ENCODE results near the gene PRIM2.
"Not testable (repeated sequence)": the region's sequence is repeated elsewhere in the genome, so short reads cannot be mapped to it uniquely, and the experiment has no call there.

The PRIM2 gene

DNA sequence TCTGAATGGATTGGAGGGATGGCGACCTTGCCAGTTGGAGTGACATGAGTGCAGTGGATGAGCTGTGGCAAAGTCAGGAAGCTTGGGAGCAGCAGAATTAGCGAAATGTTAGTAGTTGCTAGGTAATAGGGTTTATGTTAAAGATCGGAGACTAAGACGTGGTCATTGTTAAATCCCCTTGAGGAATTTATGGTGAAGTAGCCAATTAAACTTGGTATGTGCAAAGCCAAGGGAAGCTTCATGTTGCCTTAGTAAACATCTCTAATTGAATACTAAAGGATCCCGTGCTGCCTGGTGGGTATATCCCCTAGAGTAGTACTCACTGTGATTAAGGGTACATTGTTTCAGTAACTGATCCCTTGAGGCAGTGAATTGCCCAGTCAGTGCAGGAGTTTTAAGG lies 106.0 kb downstream of the PRIM2 start:
- ChIA-PET POLR2A (no interaction called here), CTCF (no interaction called here)
- H3K4me3 ChIP-seq (ENCODE audit: low read depth, low read length): no peak overlapping the region
- TF ChIP-seq, protein P1, sequence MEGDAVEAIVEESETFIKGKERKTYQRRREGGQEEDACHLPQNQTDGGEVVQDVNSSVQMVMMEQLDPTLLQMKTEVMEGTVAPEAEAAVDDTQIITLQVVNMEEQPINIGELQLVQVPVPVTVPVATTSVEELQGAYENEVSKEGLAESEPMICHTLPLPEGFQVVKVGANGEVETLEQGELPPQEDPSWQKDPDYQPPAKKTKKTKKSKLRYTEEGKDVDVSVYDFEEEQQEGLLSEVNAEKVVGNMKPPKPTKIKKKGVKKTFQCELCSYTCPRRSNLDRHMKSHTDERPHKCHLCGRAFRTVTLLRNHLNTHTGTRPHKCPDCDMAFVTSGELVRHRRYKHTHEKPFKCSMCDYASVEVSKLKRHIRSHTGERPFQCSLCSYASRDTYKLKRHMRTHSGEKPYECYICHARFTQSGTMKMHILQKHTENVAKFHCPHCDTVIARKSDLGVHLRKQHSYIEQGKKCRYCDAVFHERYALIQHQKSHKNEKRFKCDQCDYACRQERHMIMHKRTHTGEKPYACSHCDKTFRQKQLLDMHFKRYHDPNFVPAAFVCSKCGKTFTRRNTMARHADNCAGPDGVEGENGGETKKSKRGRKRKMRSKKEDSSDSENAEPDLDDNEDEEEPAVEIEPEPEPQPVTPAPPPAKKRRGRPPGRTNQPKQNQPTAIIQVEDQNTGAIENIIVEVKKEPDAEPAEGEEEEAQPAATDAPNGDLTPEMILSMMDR (IDR thresholded peaks at IDR 0.05; ENCODE audit: insufficient read depth, low read length, missing control alignments): no peak
- no peak for DNase-seq (ENCODE audit: low read depth, low spot score)

DNA sequence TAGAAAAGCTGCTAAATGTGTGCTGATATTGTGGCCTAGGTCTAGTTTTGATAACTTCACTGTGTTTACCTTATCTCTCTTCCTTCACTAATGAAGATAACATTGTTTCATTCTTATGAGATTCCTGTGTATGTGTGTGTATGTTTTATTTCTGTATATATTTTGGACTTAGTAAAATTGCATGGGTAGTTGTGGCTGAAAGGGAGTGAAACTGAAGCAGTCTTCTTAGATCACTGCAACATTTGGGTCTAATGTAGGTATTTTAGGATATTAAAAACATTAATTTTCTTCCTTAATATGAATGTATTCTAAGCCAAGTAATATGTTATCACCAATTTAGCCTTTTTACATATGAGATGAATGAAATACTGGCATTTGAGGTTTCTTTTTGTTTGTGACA lies 114.3 kb downstream of the PRIM2 start:
- DNase-seq (ENCODE audit: low read depth, low spot score); POLR2A ChIA-PET; CTCF ChIA-PET; H3K4me3 ChIP-seq (ENCODE audit: low read depth, low read length): not testable (repeated sequence)

DNA sequence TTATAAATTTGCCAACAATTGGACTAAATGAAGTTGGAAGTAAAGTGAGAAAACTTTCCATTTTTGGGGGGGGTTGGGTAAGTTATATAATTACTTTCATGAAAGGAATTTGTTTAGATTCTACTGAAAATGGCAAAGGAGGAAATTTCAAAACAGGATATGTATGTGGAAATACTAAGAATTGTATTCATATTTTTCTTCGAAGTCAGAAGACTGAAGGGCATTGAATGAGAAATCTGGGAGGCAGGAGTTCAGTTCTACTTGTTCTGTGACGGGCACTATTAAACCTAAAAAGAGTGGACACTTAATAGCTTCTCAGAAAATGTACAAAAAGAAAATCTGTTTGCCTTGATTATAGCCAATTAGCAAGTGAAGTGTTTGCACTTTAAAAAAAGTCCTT lies 114.7 kb downstream of the PRIM2 start:
- POLR2A ChIA-PET: interaction anchor here (0.8 kb wide), 1 partner anchor 41 kb away, joined by 6 read pairs; no protein-coding TSS in a partner anchor
- DNase-seq (ENCODE audit: low read depth, low spot score): peak; percentile 47
- CTCF ChIA-PET: no interaction called here
- TF ChIP-seq, protein P1 (IDR thresholded peaks at IDR 0.05; ENCODE audit: insufficient read depth, low read length, missing control alignments): no peak
- H3K4me3 ChIP-seq (ENCODE audit: low read depth, low read length): no peak overlapping the region

DNA sequence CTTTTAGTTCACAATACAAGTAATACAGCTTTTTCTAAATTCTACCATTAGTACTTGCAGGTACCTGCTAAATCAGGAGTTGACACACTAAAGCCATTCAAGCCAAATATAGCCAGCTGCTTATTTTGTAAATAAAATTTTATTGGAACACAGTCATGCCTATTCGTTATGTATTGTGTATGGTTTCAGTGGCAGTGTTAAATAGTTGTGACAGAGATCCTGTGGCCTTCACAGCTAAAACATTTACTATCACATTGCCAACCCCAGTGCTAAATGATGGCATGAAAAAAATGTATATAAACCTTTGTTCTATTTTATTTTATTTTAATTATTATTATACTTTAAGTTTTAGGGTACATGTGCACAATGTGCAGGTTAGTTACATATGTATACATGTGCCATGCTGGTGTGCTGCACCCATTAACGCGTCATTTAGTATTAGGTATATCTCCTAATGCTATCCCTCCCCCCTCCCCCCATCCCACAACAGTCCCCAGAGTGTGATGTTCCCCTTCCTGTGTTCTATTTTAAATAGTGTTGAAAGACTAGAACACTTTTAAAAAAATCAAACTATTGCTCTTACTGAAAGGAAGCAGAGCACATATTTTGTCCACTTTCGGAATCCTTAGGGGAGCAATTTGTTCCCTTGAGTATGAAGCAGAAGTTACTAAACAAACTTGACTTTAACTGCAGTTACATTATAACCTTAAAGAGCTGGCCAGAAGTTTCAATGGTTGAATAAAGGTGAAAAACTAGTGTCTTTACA lies 115.7 kb downstream of the PRIM2 start:
- DNase-seq (ENCODE audit: low read depth, low spot score): no peak
- POLR2A ChIA-PET: interaction anchor here (0.8 kb wide), 1 partner anchor 40 kb away, joined by 6 read pairs; no protein-coding TSS in a partner anchor
- TF ChIP-seq, protein P1 (IDR thresholded peaks at IDR 0.05; ENCODE audit: insufficient read depth, low read length, missing control alignments): no peak
- CTCF ChIA-PET: no interaction called here
- H3K4me3 ChIP-seq (ENCODE audit: low read depth, low read length): no peak overlapping the region

DNA sequence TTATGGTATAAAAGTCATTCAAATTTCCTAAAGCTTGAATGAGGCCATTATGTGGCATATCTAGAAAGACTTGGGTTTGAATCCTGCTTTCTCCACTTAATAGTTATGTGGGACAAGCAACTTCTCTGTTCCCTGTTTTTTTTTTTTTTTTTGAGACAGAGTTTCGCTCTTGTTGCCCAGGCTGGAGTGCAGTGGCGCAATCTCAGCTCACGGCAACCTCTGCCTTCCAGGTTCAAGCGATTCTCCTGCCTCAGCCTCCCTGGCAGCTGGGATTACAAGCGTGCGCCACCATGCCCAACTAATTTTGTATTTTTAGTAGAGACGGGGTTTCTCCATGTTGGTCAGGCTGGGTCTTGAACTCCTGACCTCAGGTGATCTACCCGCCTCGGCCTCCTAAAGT lies 116.4 kb downstream of the PRIM2 start:
- H3K4me3 ChIP-seq (ENCODE audit: low read depth, low read length); CTCF ChIA-PET; DNase-seq (ENCODE audit: low read depth, low spot score); POLR2A ChIA-PET: not testable (repeated sequence)

DNA sequence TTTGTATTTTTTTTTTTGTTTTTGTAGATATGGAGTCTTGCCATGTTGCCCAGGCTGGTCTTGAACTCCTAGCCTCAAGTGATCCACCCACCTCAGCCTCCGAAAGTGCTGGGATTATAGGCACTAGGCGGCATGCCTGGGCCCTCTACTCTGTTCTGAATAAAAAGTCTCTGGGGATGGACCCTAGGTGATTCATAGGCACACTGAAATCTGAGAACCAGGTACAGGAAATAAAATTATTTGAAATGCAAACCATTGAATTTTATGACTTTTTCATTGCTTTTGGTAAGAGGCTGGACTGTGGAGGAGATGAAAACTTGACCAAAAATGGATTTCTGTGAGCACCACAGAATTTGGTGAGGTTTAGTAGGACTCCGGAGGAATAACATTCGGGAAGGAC lies 117.5 kb downstream of the PRIM2 start:
- TF ChIP-seq, protein P1 (IDR thresholded peaks at IDR 0.05; ENCODE audit: insufficient read depth, low read length, missing control alignments): no peak
- DNase-seq (ENCODE audit: low read depth, low spot score): no peak
- ChIA-PET CTCF (no interaction called here), POLR2A (no interaction called here)
- H3K4me3 ChIP-seq (ENCODE audit: low read depth, low read length): no peak overlapping the region

DNA sequence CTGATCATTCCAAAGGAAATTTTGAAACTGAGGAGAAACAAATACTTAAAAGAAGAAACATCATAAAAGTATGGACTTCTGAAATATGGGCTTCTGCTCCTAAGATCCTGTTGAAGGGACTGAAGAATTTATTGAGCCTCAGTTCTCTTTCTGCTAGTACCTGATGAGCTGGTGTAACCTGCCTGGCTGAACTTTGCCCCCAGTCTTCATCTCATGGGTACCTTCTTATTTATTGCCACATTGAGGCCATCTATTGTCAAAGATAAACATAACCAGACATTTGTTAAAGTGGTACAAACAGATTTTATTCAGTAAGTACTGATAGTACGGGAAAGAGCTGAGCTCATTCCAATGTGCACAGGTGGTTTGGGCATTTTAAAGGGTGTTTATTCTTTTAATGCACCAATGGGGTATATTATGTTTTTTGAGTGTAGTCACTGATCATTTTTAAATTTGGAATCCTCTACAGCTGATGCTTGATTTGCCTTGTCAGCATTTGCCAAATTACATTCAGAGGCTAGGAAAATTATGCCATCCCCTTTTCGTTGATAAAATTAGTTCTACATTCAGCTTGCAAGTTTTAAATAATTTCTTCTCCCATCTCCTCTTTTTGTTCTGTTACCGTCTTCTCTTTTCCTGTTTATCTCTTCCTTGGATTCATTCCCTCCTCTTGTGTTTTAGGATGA lies 118.2 kb downstream of the PRIM2 start:
- ChIA-PET CTCF (no interaction called here), POLR2A (no interaction called here)
- H3K4me3 ChIP-seq (ENCODE audit: low read depth, low read length): no peak overlapping the region
- DNase-seq (ENCODE audit: low read depth, low spot score): no peak
- TF ChIP-seq, protein P1 (IDR thresholded peaks at IDR 0.05; ENCODE audit: insufficient read depth, low read length, missing control alignments): no peak

DNA sequence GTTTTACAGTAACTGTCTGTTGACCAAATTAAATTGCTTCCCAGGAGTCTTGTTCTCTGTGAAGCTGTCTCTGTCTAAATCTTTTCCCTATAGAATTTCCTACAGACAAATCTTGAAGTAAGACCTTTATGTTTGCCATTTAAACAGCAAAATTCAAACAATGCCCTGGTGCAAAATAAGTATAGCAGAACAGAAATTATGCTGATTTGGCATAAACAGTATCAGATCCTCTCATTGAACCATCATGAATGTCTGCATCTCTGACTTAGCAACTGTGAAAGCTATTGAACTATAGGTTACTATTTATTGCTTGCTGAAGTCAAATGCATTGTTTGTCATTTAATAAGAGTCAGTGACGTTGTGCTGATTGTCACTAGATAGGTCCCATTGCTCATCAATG lies 123.3 kb downstream of the PRIM2 start:
- DNase-seq (ENCODE audit: low read depth, low spot score); POLR2A ChIA-PET; CTCF ChIA-PET; H3K4me3 ChIP-seq (ENCODE audit: low read depth, low read length): not testable (repeated sequence)

DNA sequence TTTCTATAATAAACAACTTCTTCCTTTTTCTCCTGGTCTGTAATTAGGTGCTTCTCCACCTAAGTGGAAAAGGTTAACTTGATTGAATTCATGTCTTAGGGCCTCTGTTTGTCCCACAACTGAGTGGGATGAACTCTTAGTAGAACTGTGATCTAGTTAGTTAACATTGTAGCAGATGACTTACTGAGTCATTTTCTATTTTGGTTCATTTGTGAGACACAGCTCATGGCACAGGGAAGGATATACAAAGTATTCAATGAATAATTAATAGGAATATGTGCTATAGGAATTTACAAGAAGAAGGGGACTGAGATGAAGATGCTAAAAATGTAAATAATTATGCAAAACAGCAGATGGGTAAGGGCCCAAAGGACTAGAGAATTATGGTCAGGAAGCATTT lies 124.7 kb downstream of the PRIM2 start:
- POLR2A ChIA-PET; H3K4me3 ChIP-seq (ENCODE audit: low read depth, low read length); CTCF ChIA-PET; DNase-seq (ENCODE audit: low read depth, low spot score): not testable (repeated sequence)

DNA sequence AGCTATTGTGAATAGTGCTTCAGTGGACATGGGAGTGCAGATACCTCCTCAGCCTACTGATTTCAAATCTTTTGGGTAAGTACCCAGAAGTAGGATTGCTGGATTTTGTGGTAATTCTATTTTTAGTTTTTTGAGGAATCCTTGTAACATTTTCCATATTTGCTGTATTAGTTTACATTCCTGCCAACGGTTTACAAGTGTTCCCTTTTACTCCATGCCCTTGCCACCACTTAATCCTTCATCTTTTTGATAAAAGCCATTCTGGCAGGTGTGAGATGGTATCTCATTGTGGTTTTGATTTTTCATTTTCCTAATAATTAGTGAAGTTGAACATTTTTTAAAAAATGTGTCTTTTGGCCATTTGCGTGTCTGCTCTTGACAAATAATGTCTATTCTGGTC lies 125.8 kb downstream of the PRIM2 start:
- CTCF ChIA-PET; DNase-seq (ENCODE audit: low read depth, low spot score); POLR2A ChIA-PET; H3K4me3 ChIP-seq (ENCODE audit: low read depth, low read length): not testable (repeated sequence)

DNA sequence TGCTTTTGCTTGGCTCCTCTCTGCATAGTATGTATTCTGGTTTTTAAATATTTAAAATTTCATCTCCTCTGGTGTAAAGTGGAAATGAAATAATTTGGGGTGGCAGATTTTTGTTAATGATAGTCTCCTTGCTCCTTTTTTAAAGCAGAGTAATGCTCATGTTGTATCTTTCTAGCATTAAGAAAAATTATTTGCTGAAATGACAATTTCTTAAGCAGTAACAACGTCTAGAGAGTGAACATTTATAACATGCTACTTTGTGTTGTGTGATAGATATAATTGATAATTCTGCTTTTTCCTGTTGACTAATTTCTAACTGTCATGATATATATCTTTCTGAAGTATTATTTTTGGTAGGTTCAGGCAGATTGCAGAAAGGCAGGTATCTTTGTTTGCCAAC lies 127.4 kb downstream of the PRIM2 start:
- POLR2A ChIA-PET; CTCF ChIA-PET; DNase-seq (ENCODE audit: low read depth, low spot score); H3K4me3 ChIP-seq (ENCODE audit: low read depth, low read length): not testable (repeated sequence)

Measured in AG04449 (cell line).